GM23338 (cell line): ENCODE data around the gene XG. TPM values are rescaled to one million over a fixed set of nuclear protein-coding genes. Genes with fewer than 3 reads are reported as not detected.

Experiments
- ATAC-seq: fragments of 200-7000 bp; cut with Tn5 transposase; 3 replicates; pipeline ENCODE4 v1.9.1; 2020
- DNase-seq: peaks from one replicate; pipeline ENCODE4 v3.0.0-alpha.2; 2015; ENCODE audit warnings: low spot score
- H2AFZ ChIP-seq: fragments of 200-600 bp; sonication (generic); 2 replicates; pipeline ENCODE4 v1.8.0; 2016; ENCODE audit warnings: antibody characterized with exemption, mild to moderate bottlenecking, moderate library complexity
- H3F3A ChIP-seq: fragments of 200-600 bp; sonication (generic); replicated peaks from 2 replicates; pipeline ENCODE4 v1.8.0; 2017; ENCODE audit warnings: antibody characterized with exemption, mixed run types, low read depth
- H3K27ac ChIP-seq: fragments of 200-600 bp; sonication (generic); 2 replicates; pipeline ENCODE4 v1.6.1; 2016; ENCODE audit warnings: low read depth
- H3K27me3 ChIP-seq: fragments of 200-600 bp; sonication (generic); 2 replicates; pipeline ENCODE4 v1.8.0; 2016; ENCODE audit warnings: mild to moderate bottlenecking, mixed run types, moderate library complexity; ENCODE audit not compliant: insufficient read depth
- H3K36me3 ChIP-seq: fragments of 200-600 bp; sonication (generic); 2 replicates; pipeline ENCODE4 v1.8.0; 2016; ENCODE audit warnings: mild to moderate bottlenecking; ENCODE audit not compliant: insufficient read depth
- H3K4me1 ChIP-seq: fragments of 200-600 bp; sonication (generic); 2 replicates; pipeline ENCODE4 v1.8.0; 2016; ENCODE audit warnings: mild to moderate bottlenecking, moderate library complexity; ENCODE audit not compliant: insufficient read depth
- H3K4me2 ChIP-seq: fragments of 200-600 bp; sonication (generic); 2 replicates; pipeline ENCODE4 v1.7.1; 2017; ENCODE audit warnings: mixed run types
- H3K4me3 ChIP-seq: fragments of 200-600 bp; sonication (generic); 2 replicates; pipeline ENCODE4 v1.6.1; 2016; ENCODE audit warnings: mixed run types
- H3K79me2 ChIP-seq: fragments of 200-600 bp; sonication (generic); replicated peaks from 2 replicates; pipeline ENCODE4 v1.8.0; 2017; ENCODE audit warnings: mild to moderate bottlenecking; ENCODE audit not compliant: insufficient read depth
- H3K9me2 ChIP-seq: fragments of 200-600 bp; sonication (generic); 2 replicates; pipeline ENCODE4 v1.8.0; 2017; ENCODE audit not compliant: insufficient read depth
- H4K20me1 ChIP-seq: fragments of 200-600 bp; sonication (generic); replicated peaks from 2 replicates; pipeline ENCODE4 v1.8.0; 2017; ENCODE audit warnings: mild to moderate bottlenecking; ENCODE audit not compliant: insufficient read depth
- H3K27ac Mint-ChIP-seq: 2 replicates; pipeline ENCODE4 v1.8.0; 2020; ENCODE audit warnings: inconsistent platforms, mild to moderate bottlenecking, moderate library complexity, mixed read lengths
- H3K27me3 Mint-ChIP-seq: 3 replicates; pipeline ENCODE4 v1.8.0; 2022; ENCODE audit warnings: low read depth, mild to moderate bottlenecking, moderate library complexity, mixed read lengths, inconsistent platforms; ENCODE audit not compliant: insufficient read depth, poor library complexity
- H3K36me3 Mint-ChIP-seq: 3 replicates; pipeline ENCODE4 v1.8.0; 2021; ENCODE audit warnings: low read depth, mild to moderate bottlenecking, inconsistent platforms, moderate library complexity, mixed read lengths
- H3K4me1 Mint-ChIP-seq: 3 replicates; pipeline ENCODE4 v1.8.0; 2020; ENCODE audit warnings: mild to moderate bottlenecking, inconsistent platforms, mixed read lengths
- H3K4me3 Mint-ChIP-seq: 3 replicates; pipeline ENCODE4 v1.8.0; 2021; ENCODE audit warnings: moderate library complexity, mild to moderate bottlenecking, inconsistent platforms, mixed read lengths
- H3K9me3 Mint-ChIP-seq: 3 replicates; pipeline ENCODE4 v1.8.0; 2020; ENCODE audit warnings: moderate library complexity, mild to moderate bottlenecking, inconsistent platforms, mixed read lengths
- CREB1 ChIP-seq: fragments of 250-450 bp; sonication (Bioruptor Pico); IDR thresholded peaks from 2 replicates; pipeline ENCODE4 v1.5.0; 2020; ENCODE audit warnings: low read depth, mild to moderate bottlenecking, moderate library complexity
- CTCF ChIP-seq, 2 experiments: fragments of 200-600 bp in 1 of 2; sonication (generic) in 1 of 2; conservative IDR thresholded peaks; 2 replicates each; pipeline versions ENCODE4 v1.5.1 to v1.6.1; 2016 to 2017; ENCODE audit warnings: antibody characterized with exemption in 2 of 2, low read depth in 2 of 2, mild to moderate bottlenecking in 2 of 2, moderate library complexity in 1 of 2
- EZH2 ChIP-seq: fragments of 200-600 bp; sonication (generic); IDR thresholded peaks from one replicate; pipeline ENCODE4 v1.8.0; 2017; ENCODE audit warnings: antibody characterized with exemption, mild to moderate bottlenecking, low read depth; ENCODE audit not compliant: unreplicated experiment
- EZH2phosphoT487 ChIP-seq: fragments of 200-600 bp; sonication (generic); IDR thresholded peaks from one replicate; pipeline ENCODE4 v1.8.1; 2018; ENCODE audit warnings: antibody characterized with exemption; ENCODE audit not compliant: unreplicated experiment
- JUNB ChIP-seq: IDR thresholded peaks from one replicate; pipeline ENCODE4 v1.6.1; 2016; ENCODE audit warnings: antibody characterized with exemption; ENCODE audit not compliant: unreplicated experiment
- NANOG ChIP-seq: IDR thresholded peaks from 2 replicates; pipeline ENCODE4 v1.6.1; 2016; ENCODE audit warnings: antibody characterized with exemption, borderline replicate concordance
- POLR2AphosphoS5 ChIP-seq: IDR thresholded peaks from 2 replicates; pipeline ENCODE4 v1.6.1; 2016; ENCODE audit warnings: antibody characterized with exemption, low read depth
- REST ChIP-seq: IDR thresholded peaks from one replicate; pipeline ENCODE4 v1.6.1; 2018; ENCODE audit warnings: antibody characterized with exemption; ENCODE audit not compliant: unreplicated experiment
- STAT1 ChIP-seq: IDR thresholded peaks from one replicate; pipeline ENCODE4 v1.6.1; 2016; ENCODE audit warnings: antibody characterized with exemption; ENCODE audit not compliant: unreplicated experiment
- ZNF331 ChIP-seq: fragments of 250-450 bp; sonication (Bioruptor Pico); IDR thresholded peaks from 2 replicates; pipeline ENCODE4 v1.5.0; 2020; ENCODE audit warnings: low read depth, mild to moderate bottlenecking, moderate library complexity
- polyA plus RNA-seq: library from polyadenylated mRNA; unstranded; fragments of >200 nt; fragmentation: Nextera tagmentation; extraction: Ambion mirVana; gene quantifications from 2 replicates; pipeline ENCODE4 v1.2.1, GENCODE V29; 2016
- total RNA-seq: library from RNA; depleted of rRNA; stranded (reverse); fragments of >200 nt; shearing (Covaris generic); gene quantifications from 2 replicates; pipeline ENCODE4 v1.2.3, GENCODE V29; 2014
- TF ChIP-seq, protein P1 (sequence below): fragments of 250-450 bp; sonication (Bioruptor Pico); IDR thresholded peaks from 2 replicates; pipeline ENCODE4 v1.5.0; 2020; ENCODE audit warnings: mild to moderate bottlenecking, moderate library complexity

XG gene
- total and polyA plus RNA-seq, 2 experiments from 2014 or later = 0.28 to 0.60 TPM

GRCh38 chrX:2765549-2765830 is 13.7 kb downstream of the XG start (continued):
- TF ChIP-seq EZH2phosphoT487 = no peak
- TF ChIP-seq CTCF (conservative IDR thresholded peaks at IDR 0.05; ENCODE audit: low read depth in 2 of 2) = no peak
- TF ChIP-seq POLR2AphosphoS5 = no peak
- TF ChIP-seq ZNF331 (CRISPR knock-in tag) = no peak
- TF ChIP-seq REST = no peak
- TF ChIP-seq EZH2 = no peak

GRCh38 chrX:2766906-2767305 is 15.1 kb downstream of the XG start:
- no peaks in the 10 kb centered on the region for H3K27me3 ChIP-seq
- Mint-ChIP-seq H3K9me3 (peaks cover 2% of the 10 kb centered on the region; the same call in 2 of the 3 replicates), H3K27ac (no peak overlapping the region)
- TF ChIP-seq NANOG (no peak), STAT1 (no peak), JUNB (no peak), REST (no peak), EZH2 (no peak), CREB1 (CRISPR knock-in tag) (no peak)
- TF ChIP-seq, protein P1, sequence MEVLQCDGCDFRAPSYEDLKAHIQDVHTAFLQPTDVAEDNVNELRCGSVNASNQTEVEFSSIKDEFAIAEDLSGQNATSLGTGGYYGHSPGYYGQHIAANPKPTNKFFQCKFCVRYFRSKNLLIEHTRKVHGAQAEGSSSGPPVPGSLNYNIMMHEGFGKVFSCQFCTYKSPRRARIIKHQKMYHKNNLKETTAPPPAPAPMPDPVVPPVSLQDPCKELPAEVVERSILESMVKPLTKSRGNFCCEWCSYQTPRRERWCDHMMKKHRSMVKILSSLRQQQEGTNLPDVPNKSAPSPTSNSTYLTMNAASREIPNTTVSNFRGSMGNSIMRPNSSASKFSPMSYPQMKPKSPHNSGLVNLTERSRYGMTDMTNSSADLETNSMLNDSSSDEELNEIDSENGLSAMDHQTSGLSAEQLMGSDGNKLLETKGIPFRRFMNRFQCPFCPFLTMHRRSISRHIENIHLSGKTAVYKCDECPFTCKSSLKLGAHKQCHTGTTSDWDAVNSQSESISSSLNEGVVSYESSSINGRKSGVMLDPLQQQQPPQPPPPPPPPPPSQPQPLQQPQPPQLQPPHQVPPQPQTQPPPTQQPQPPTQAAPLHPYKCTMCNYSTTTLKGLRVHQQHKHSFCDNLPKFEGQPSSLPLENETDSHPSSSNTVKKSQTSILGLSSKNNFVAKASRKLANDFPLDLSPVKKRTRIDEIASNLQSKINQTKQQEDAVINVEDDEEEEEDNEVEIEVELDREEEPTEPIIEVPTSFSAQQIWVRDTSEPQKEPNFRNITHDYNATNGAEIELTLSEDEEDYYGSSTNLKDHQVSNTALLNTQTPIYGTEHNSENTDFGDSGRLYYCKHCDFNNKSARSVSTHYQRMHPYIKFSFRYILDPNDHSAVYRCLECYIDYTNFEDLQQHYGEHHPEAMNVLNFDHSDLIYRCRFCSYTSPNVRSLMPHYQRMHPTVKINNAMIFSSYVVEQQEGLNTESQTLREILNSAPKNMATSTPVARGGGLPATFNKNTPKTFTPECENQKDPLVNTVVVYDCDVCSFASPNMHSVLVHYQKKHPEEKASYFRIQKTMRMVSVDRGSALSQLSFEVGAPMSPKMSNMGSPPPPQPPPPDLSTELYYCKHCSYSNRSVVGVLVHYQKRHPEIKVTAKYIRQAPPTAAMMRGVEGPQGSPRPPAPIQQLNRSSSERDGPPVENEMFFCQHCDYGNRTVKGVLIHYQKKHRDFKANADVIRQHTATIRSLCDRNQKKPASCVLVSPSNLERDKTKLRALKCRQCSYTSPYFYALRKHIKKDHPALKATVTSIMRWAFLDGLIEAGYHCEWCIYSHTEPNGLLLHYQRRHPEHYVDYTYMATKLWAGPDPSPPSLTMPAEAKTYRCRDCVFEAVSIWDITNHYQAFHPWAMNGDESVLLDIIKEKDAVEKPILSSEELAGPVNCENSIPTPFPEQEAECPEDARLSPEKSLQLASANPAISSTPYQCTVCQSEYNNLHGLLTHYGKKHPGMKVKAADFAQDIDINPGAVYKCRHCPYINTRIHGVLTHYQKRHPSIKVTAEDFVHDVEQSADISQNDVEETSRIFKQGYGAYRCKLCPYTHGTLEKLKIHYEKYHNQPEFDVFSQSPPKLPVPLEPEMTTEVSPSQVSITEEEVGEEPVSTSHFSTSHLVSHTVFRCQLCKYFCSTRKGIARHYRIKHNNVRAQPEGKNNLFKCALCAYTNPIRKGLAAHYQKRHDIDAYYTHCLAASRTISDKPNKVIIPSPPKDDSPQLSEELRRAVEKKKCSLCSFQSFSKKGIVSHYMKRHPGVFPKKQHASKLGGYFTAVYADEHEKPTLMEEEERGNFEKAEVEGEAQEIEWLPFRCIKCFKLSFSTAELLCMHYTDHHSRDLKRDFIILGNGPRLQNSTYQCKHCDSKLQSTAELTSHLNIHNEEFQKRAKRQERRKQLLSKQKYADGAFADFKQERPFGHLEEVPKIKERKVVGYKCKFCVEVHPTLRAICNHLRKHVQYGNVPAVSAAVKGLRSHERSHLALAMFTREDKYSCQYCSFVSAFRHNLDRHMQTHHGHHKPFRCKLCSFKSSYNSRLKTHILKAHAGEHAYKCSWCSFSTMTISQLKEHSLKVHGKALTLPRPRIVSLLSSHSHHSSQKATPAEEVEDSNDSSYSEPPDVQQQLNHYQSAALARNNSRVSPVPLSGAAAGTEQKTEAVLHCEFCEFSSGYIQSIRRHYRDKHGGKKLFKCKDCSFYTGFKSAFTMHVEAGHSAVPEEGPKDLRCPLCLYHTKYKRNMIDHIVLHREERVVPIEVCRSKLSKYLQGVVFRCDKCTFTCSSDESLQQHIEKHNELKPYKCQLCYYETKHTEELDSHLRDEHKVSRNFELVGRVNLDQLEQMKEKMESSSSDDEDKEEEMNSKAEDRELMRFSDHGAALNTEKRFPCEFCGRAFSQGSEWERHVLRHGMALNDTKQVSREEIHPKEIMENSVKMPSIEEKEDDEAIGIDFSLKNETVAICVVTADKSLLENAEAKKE = no peak

More at GRCh38 chrX:2766906-2767305, 15.1 kb downstream of the XG start:
- no peaks in the 10 kb centered on the region for H3K4me1 ChIP-seq
- no peak overlapping the region for H3K4me3 ChIP-seq
- H2AFZ ChIP-seq = no peak overlapping the region
- no peaks in the 10 kb centered on the region for H3K9me2 ChIP-seq
- no peak for DNase-seq
- no peak overlapping the region for H3K4me2 ChIP-seq
- H4K20me1 ChIP-seq = no peaks in the 10 kb centered on the region
- Mint-ChIP-seq H3K27me3 (peaks cover 16% of the 10 kb centered on the region), H3K4me1 (peaks cover 14% of the 10 kb centered on the region; the same call in 2 of the 3 replicates), H3K4me3 (no peak overlapping the region), H3K36me3 (no peaks in the 10 kb centered on the region; the same call in 2 of the 3 replicates)
- H3K79me2 ChIP-seq = no peaks in the 10 kb centered on the region
- H3F3A ChIP-seq = no peaks in the 10 kb centered on the region
- no peak for ATAC-seq
- no peak overlapping the region for H3K27ac ChIP-seq
- no peaks in the 10 kb centered on the region for H3K36me3 ChIP-seq
